RWPE1 (cell line): Measurements from ENCODE around the gene ADAM17.
A peak's percentile ranks its signal among the peaks of the same experiment; 100 is the strongest.
"Not testable (repeated sequence)": the region's sequence is repeated elsewhere in the genome, so short reads cannot be mapped to it uniquely, and the experiment has no call there.

ENCODE experiments used
- CTCF ChIA-PET: fragments of 350-600 bp; sonication (Branson Sonifier 250); formaldehyde crosslinking; extraction: SDS; loops from one replicate; lab custom pipeline; 2021; lab: Yijun Ruan, JAX
- POLR2A ChIA-PET: fragments of 400-600 bp; formaldehyde crosslinking; extraction: SDS; loops from one replicate; lab custom pipeline; 2020; ENCODE audit warnings: antibody characterized with exemption; ENCODE audit not compliant: low non-redundant PET; lab: Yijun Ruan, JAX
- DNase-seq: peaks from one replicate; pipeline ENCODE4 v3.0.0; 2012; ENCODE audit warnings: low spot score
- H3K27ac ChIP-seq: fragments of 450-650 bp; 2 replicates; pipeline ENCODE4 v1.5.1; 2017
- TF ChIP-seq, protein P1 (sequence below): fragments of 450-650 bp; conservative IDR thresholded peaks from 2 replicates; pipeline ENCODE4 v1.5.1; 2017; ENCODE audit warnings: low read depth, mild to moderate bottlenecking

The ADAM17 gene

DNA sequence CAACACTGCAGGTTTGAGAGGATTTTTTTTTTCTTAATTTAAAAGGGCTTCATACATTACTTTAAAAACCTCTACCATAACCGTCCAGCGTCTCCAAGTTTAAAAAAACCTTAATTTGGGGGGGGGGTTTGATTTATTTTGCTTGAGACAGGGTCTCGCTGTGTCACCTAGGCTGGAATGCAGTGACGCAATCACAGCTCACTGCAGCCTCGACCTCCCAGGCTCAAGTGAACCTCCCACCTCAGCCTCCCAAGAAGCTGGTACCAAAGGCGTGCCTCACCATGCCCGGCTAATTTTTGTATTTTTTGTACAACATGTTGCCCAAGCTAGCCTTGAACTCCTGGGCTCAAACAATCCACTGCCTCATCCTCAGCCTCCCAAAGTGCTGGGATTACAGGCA, 36.9 kb downstream of the ADAM17 start:
- H3K27ac ChIP-seq = no peak overlapping the region
- CTCF ChIA-PET = no interaction called here
- no peak for DNase-seq
- TF ChIP-seq, protein P1, sequence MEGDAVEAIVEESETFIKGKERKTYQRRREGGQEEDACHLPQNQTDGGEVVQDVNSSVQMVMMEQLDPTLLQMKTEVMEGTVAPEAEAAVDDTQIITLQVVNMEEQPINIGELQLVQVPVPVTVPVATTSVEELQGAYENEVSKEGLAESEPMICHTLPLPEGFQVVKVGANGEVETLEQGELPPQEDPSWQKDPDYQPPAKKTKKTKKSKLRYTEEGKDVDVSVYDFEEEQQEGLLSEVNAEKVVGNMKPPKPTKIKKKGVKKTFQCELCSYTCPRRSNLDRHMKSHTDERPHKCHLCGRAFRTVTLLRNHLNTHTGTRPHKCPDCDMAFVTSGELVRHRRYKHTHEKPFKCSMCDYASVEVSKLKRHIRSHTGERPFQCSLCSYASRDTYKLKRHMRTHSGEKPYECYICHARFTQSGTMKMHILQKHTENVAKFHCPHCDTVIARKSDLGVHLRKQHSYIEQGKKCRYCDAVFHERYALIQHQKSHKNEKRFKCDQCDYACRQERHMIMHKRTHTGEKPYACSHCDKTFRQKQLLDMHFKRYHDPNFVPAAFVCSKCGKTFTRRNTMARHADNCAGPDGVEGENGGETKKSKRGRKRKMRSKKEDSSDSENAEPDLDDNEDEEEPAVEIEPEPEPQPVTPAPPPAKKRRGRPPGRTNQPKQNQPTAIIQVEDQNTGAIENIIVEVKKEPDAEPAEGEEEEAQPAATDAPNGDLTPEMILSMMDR = no peak
- POLR2A ChIA-PET = no interaction called here

DNA sequence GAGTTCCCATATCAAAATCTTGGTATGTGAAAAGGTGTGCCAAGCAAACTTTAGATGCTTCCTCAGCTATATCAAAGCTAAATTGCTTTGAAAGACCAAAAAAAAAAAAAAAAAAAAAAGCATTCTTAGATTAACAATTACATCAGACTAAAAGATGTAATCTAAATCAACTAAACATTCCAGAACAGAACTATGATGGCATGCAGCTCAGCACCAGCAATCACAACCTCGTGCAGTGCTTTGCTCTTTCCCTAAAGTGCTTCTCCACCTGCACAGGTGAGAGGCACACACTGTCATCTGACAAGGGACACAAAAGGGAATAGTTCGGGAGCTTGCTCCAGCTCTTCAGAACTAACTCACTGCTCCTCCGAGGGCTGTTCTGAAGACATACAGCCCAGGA, 37.5 kb downstream of the ADAM17 start:
- no peak overlapping the region for H3K27ac ChIP-seq
- no peak for DNase-seq
- TF ChIP-seq, protein P1 = no peak
- POLR2A ChIA-PET = no interaction called here
- CTCF ChIA-PET = no interaction called here

DNA sequence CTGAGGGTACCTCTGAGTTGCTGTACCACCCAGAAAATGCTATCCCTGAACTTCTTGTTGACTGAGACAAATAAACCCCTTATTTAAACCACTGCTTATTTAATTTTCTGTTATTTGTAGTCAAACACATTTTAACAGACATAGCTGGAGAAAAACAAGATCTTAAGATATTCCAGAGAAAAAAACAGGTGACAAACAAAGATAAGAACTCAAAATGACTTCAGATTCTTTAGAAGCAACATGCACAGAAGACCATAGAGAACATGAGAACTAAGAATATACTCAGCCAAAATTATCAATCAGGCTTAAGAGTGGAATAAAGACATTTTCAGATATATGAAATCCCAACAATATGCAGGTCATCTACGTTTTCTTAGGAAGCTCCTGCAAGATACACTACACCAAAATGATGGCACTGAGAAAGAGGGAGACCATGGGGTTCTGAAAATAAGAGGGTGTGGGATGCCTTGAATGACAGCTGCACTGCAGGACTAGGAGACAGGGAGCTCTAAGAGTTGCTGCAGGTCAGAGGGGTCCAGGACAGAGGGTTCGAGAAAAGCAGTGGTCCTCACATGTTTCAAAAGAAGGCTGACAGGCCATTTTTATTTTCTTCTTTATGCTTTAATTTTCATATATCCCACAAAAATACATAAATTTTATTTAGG, 38.4 kb downstream of the ADAM17 start:
- no peak overlapping the region for H3K27ac ChIP-seq
- TF ChIP-seq, protein P1 = no peak
- ChIA-PET CTCF (interaction anchor here (0.6 kb wide), 1 partner anchor 12 kb away, joined by 3 read pairs; no protein-coding TSS in a partner anchor), POLR2A (no interaction called here)
- no peak for DNase-seq

DNA sequence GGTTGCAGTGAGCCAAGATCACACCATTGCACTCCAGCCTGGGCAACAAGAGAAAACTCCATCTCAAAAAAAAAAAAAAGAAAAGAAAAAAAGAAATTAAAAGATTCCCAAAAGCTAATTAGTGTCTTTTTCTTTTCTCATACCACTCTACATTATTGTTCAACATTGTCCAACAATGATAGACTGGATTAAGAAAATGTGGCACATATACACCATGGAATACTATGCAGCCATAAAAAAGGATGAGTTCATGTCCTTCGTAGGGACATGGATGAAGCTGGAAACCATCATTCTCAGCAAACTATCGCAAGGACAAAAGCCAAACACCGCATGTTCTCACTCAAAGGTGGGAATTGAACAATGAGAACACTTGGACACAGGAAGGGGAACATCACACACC, 41.7 kb downstream of the ADAM17 start:
- DNase-seq, CTCF ChIA-PET, H3K27ac ChIP-seq, POLR2A ChIA-PET: not testable (repeated sequence)

DNA sequence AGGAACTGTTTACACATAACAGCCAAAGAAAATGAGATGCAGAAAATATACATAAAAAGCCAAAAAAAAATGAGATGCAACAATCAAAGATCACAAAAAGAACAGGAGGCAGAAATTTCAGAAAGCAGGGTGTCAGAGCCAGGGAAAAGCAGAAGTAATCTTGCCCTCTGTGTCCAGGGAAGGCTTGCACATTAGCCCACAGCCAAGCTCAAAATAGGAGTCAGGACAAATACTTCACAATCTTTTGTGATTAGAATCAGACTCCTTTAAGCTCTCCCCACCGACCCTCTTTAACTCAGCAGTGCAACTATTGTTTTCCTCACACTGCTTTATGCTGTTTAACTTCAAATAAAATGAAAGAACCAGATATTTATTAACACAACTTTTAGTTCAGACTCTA, 46.7 kb downstream of the ADAM17 start:
- DNase-seq = no peak
- TF ChIP-seq, protein P1 = no peak
- CTCF ChIA-PET = no interaction called here
- POLR2A ChIA-PET = no interaction called here
- no peak overlapping the region for H3K27ac ChIP-seq

DNA sequence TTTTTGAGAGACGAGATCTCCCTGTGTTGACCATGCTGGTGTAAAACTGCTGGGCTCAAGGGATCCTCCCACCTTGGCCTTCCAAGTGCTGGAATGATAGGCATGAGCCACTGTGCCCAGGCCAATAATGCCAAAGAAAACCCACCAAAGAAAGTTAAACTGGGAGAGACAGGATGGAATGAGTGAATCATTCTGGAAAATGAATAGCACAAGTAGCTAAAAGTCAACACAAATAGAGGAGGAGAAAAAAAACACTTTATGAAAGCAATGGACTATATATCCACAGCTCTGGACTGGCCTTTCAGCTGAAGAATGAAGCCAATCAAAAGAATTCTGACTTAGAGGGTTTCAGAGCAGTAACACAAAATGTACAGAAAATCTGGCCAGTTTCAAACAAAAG, 57.4 kb downstream of the ADAM17 start:
- H3K27ac ChIP-seq = no peak overlapping the region
- DNase-seq = no peak
- ChIA-PET CTCF (interaction anchor here (0.5 kb wide), 1 partner anchor 44 kb away, joined by 3 read pairs; no protein-coding TSS in a partner anchor), POLR2A (no interaction called here)
- TF ChIP-seq, protein P1 = no peak

DNA sequence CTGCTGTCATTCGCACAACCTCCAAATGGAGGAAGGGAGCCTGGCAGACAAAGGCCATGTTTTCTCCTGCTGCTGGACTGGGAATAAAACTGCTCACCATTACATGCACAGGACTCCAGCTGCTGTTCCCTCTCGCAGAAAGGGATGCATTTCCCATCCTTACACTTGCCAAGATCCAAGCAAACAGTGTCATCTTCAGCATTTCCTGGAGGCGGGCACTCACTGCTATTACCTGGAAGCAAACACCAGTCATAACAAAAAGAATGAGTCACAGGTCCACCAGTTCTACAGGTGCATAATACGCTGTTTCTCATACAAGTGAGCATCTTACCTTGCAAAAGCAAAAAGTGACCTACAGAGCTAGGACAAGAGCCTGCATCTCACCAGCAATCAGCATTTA, 58.6 kb downstream of the ADAM17 start:
- ChIA-PET POLR2A (no interaction called here), CTCF (no interaction called here)
- DNase-seq = peak; percentile 53
- no peak overlapping the region for H3K27ac ChIP-seq
- TF ChIP-seq, protein P1 = no peak
